Measurements from ENCODE around the gene TPH1. TPM values are rescaled to one million over a fixed set of nuclear protein-coding genes. Genes with fewer than 3 reads are reported as not detected.

The TPH1 gene
- total and polyA plus RNA-seq, 2 of the 8 experiments (the other 6 are each of a cell fraction or from before 2014, with no cell fraction given), result 0.09 to 0.22 TPM

GRCh38 chr11:18080451-18080850, 34.4 kb upstream of the TPH1 start:
- POLR2A ChIA-PET (ENCODE audit: partially characterized antibody), result interaction anchor here (0.8 to 1.3 kb wide), 2 partner anchors 8 to 13 kb away, joined by 3 to 4 read pairs; no protein-coding TSS in a partner anchor
- Histone ChIP-seq H3K56ac (replicated peaks; ENCODE audit: insufficient read length, low read depth, low read length) (no peak overlapping the region), H3K4me1 (replicated peaks in 1 of 4; ENCODE audit: control insufficient read depth in 3 of 4, insufficient read depth in 4 of 4, low read length in 3 of 4) (no peaks in the 10 kb centered on the region)
- TF ChIP-seq CHD2 (IDR thresholded peaks at IDR 0.05; ENCODE audit: low read length) (no peak), PHF8 (conservative IDR thresholded peaks at IDR 0.05; ENCODE audit: low read depth, low read length) (no peak), ZNF274 (IDR thresholded peaks at IDR 0.05; ENCODE audit: borderline replicate concordance, extremely low read depth, low read length) (no peak), RFX5 (IDR thresholded peaks at IDR 0.05; ENCODE audit: borderline replicate concordance, low read depth, low read length) (no peak), TAF1 (IDR thresholded peaks at IDR 0.05; ENCODE audit: low read depth, low read length) (no peak), CHD1 (IDR thresholded peaks at IDR 0.05; ENCODE audit: low read depth, low read length) (no peak), EZH2 (IDR thresholded peaks at IDR 0.05; ENCODE audit: low read depth, low read length, severe bottlenecking) (no peak), SP4 (IDR thresholded peaks at IDR 0.05; ENCODE audit: low read length) (no peak), SAP30 (IDR thresholded peaks at IDR 0.05; ENCODE audit: insufficient read depth, insufficient replicate concordance, low read length) (no peak), GABPA (IDR thresholded peaks at IDR 0.05; ENCODE audit: borderline replicate concordance, insufficient read depth, low read length) (no peak), BACH1 (IDR thresholded peaks at IDR 0.05; ENCODE audit: low read length) (no peak), MAFK (IDR thresholded peaks at IDR 0.05; ENCODE audit: low read depth, low read length) (no peak), MAX (IDR thresholded peaks at IDR 0.05) (no peak), RXRA (IDR thresholded peaks at IDR 0.05; ENCODE audit: insufficient read depth, low read depth, low read length) (no peak), CBX5 (IDR thresholded peaks at IDR 0.05; ENCODE audit: low read depth, low read length) (no peak)

More at GRCh38 chr11:18080451-18080850, 34.4 kb upstream of the TPH1 start:
- Histone ChIP-seq H2BK20ac (ENCODE audit: low read length) (no peak overlapping the region), H3K18ac (ENCODE audit: extremely low read depth, low read length) (no peak overlapping the region), H2BK5ac (ENCODE audit: low read depth, low read length) (no peak overlapping the region), H3K27ac (ENCODE audit: low read depth, low read length) (no peak overlapping the region), H3K4me2 (ENCODE audit: insufficient read depth in 1 of 2, low read depth in 2 of 2, low read length in 2 of 2) (no peak overlapping the region), H3K36me3 (ENCODE audit: control insufficient read depth in 2 of 4, insufficient read depth in 4 of 4, low read length in 3 of 4) (peaks cover 8 to 56% (median 26%) of the 10 kb centered on the region in 4 experiments), H3K9me3 (ENCODE audit: insufficient read depth in 2 of 2, low read depth in 1 of 2, low read length in 1 of 2) (no peaks in the 10 kb centered on the region), H3K4me3 (ENCODE audit: extremely low read depth in 1 of 4, insufficient read depth in 2 of 4, low read depth in 3 of 4, low read length in 4 of 4) (no peak overlapping the region), H3K23ac (ENCODE audit: insufficient read length) (no peak overlapping the region), H4K91ac (replicated peaks; ENCODE audit: insufficient read length, low read length) (no peak overlapping the region), H2BK120ac (replicated peaks; ENCODE audit: low read depth, low read length) (no peak overlapping the region), H3K23me2 (ENCODE audit: low read depth, low read length) (no peaks in the 10 kb centered on the region; the same call in 1 of the 2 replicates), H3K79me2 (ENCODE audit: control insufficient read depth in 1 of 2, insufficient read depth in 2 of 2, low read length in 2 of 2) (no peaks in the 10 kb centered on the region), H3K9ac (replicated peaks in 1 of 4; ENCODE audit: extremely low read depth in 1 of 4, low read depth in 3 of 4, low read length in 3 of 4) (no peak overlapping the region), H3K4ac (replicated peaks; ENCODE audit: insufficient read length, low read depth, low read length) (no peak overlapping the region), H4K5ac (ENCODE audit: insufficient read length, low read depth, low read length) (no peak overlapping the region), H4K8ac (ENCODE audit: extremely low read depth, insufficient read depth, low read length) (no peak overlapping the region), H3K79me1 (ENCODE audit: low read depth, low read length) (0 out of 2 replicates have a peak, but pooled peaks cover 4% of the 10 kb centered on the region), H2BK15ac (ENCODE audit: low read length) (no peak overlapping the region), H3K27me3 (replicated peaks in 1 of 4; ENCODE audit: control insufficient read depth in 3 of 4, extremely low read depth in 1 of 4, insufficient read depth in 3 of 4, low read length in 3 of 4) (no peaks in the 10 kb centered on the region), H2AFZ (ENCODE audit: low read length) (no peak overlapping the region), H2AK5ac (ENCODE audit: low read depth, low read length) (no peak overlapping the region), H3K14ac (ENCODE audit: insufficient read length) (no peak overlapping the region), H2BK12ac (ENCODE audit: low read depth, low read length) (no peak overlapping the region), H4K20me1 (replicated peaks in 1 of 2; ENCODE audit: control insufficient read depth in 1 of 2, insufficient read depth in 2 of 2, low read length in 2 of 2) (peaks cover 0 to 4% of the 10 kb centered on the region in 2 experiments)
- 82% methylated on average over 4 of the region's 4 CpGs; no CpG with 5 or more reads in 1 of the 2 experiments for WGBS, 2 experiments (ENCODE audit: extremely low coverage in 1 of 2, insufficient coverage in 1 of 2, insufficient read length in 1 of 2, insufficient replicate concordance in 2 of 2, low coverage in 1 of 2, low lambda C conversion rate in 2 of 2, missing lambda C conversion rate in 1 of 2)
- DNase-seq (ENCODE audit: low read depth in 1 of 2, low spot score in 2 of 2) (no peak), FAIRE-seq (no peak)
- CTCF ChIA-PET (ENCODE audit: partially characterized antibody), result interaction anchor here (0.6 to 1.1 kb wide), 3 partner anchors 9 to 112 kb away, joined by 3 to 4 read pairs (median 3); no protein-coding TSS in a partner anchor
